HT1080 (cell line): ENCODE measurements around the gene CCDC116. TPM values are rescaled to one million over a fixed set of nuclear protein-coding genes. Genes with fewer than 3 reads are reported as not detected.
A peak's percentile ranks its signal among the peaks of the same experiment; 100 is the strongest.
"Not testable (repeated sequence)": the region's sequence is repeated elsewhere in the genome, so short reads cannot be mapped to it uniquely, and the experiment has no call there.

ENCODE experiments used
- DNase-seq: peaks from one replicate; pipeline ENCODE4 v3.0.0-alpha.2; 2015; ENCODE audit warnings: low read depth
- total RNA-seq: library from RNA; depleted of rRNA; stranded (reverse); fragments of >200 nt; shearing (Covaris generic); gene quantifications from 2 replicates; pipeline ENCODE4 v1.2.3, GENCODE V29; 2014

The CCDC116 gene
- total RNA-seq, 1 experiment from 2014 or later, result not detected

DNA sequence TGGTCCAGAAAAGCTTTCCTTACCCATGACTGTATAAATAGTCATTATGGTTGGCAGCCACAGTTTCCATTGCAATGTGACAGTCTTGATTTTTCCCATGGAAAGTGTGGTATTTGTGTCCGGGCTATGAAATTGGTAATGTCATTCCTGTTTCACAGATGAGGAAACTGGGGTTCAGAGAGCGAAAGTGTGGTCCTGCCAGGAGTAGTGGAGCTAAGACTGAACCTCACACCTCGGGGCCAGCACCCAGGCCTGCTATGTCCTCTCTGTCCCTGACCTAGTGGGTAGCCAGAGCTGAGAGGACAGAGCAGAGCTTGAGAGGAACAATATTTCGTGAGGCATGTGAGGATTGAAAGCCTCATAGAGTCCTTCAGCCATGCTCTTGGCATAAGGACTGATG lies 1.5 kb upstream of the CCDC116 start:
- DNase-seq, result no peak

DNA sequence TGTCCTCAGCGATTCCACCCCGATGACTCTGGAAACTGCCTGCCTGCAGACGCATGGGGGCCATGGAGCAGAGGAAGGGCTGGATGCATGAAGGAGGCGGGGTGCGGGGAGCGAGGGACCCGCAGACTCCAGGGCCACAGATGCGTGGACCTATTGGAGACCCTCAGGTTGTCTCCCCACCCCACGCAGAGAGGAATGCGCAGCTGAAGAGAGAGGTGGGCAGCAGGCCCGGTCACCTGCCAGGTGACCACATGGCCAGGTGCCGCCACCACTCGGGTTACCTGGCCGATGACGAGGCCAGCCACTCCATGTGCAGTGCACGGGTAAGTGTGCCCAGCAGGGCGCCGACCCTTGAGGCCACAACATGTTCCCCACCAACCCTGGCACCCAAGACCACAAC lies 371 bp downstream of the CCDC116 start:
- DNase-seq, result no peak

DNA sequence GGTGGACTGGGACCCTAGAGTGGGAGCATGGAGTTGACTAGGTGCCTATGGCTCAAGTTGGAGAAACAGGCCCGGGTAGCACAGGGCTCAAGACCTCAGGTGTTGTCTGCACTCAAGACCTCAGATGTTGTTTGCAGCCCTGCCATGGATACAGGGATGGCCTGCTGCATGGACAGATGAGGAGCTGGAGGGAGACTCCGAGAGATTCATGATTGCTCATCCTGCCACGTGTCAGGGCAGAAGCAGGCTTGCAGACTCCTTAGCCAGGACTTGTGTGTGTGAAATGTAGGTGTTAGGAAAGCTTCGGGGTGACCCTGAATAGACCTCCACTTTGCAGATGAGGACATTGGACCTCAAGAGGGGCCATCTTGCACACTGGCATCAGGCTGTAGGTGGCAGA lies 921 bp downstream of the CCDC116 start:
- DNase-seq, result no peak

DNA sequence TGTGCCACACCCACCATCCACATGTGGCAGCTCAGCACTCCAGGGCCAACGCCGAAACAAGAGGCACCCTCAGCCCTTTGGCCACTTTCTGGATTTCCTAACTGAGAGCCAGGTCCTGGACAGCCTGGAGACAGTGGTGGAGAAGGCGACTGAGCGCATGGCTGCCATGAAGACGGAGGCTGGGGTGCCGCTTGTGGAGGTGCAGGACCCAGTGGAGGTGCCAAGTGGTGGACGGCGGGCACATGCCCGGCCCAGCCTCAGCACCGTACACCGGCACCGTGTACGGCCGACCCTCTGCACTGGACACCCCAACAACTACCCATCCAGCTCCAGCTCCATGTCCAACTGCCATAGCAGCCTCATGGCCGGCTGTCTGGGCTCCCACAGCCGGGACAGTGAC lies 1.5 kb downstream of the CCDC116 start:
- no peak for DNase-seq

DNA sequence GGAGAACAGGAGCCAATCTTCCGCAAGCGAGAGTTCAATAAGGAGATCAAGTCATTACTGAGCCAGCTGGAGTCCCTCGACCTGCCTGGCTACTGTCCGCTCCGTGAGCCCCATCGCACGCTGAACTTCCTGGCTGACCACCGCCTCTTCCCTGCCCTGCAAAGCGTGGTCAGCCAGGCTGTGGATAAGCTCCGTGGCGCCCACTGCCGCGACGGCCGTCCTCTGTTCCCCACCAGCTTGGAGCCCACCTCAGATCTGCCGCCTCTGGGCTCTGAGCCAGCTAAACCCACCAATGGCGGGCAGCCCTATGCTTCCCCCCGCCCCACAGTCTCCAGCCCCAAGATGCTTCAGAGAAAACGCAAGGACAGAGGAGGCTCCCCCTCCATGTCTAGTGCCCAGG lies 2.3 kb downstream of the CCDC116 start:
- DNase-seq, result no peak

DNA sequence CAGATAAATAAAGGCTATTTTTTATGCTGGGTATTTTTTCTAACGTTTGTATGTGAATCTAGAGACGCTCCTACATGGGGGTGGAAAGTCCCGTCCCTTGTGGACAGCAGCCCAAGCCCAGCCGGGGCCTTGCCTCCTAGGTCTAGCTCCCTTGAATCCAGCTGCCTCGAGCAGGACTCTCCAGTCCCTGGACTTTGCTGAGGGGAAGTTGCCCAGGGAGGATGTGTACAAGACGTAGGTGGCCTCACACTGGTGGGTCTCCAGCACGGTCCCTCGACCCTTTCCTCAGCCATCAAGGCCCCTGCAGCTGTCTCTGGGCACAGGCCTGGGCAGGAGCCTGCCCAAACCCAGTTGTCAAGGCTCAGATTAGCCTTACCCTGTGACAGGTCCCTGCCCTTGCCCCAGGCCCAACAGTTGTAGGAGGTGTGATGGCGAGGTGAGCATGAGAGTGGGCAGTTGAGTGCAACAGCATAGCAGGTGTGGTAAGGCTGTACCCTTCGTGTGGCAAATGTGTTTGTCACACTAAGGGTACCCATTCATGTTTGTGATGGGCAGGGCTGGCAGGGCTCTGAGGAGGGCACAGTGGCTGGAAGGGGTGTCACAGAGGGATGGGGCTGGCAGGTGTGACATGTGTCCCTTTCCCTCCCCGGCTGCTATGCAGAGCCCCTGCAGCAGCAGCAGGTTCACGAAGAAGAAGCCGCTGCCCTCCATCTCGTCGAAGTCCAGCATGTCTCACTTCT lies 3.4 kb downstream of the CCDC116 start:
- no peak for DNase-seq

DNA sequence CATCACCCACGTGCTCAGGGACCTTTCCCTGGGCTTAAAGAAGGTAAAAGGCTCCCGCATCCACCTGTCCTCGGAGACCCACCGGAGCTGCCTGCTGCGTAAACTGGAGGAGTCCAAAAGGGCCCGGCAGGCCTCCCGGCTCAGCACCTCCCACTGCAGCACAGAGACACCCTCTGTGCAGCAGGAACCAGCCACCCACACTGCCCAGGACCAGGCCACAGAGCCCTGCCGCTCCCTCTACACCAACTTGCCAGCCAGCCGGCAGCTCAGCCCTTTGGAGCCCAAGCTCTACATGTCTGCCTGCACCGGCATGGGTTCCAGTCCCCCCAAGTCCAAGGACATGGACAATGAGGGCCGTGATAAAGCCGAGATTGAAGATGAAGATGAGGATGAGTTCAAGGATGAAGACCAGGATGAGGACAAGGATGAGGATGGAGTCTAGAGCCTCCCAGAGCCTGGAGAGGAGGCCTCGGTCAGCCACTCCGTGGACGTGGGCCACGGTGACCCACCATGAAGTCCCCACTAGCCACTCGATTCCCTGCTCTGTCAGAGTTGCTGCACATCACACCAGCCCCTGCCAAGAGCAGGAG lies 4.2 kb downstream of the CCDC116 start:
- DNase-seq, result no peak

DNA sequence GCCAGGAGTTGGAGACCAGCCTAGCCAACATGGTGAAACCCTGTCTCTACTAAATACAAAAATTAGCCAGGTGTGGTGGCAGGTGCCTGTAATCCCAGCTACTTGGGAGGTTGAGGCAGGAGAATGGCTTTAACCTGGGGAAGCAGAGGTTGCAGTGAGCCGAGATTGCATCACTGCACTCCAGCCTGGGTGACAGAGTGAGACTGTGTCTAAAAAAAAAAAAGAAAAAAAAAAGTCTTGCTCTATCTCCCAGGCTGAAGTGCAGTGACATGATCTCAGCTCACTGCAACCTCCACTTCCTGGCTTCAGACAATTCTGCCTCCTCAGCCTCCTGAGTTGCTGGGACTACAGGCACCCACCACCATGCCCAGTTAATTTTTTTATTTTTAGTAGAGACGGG lies 4.9 kb downstream of the CCDC116 start:
- DNase-seq, result not testable (repeated sequence)

DNA sequence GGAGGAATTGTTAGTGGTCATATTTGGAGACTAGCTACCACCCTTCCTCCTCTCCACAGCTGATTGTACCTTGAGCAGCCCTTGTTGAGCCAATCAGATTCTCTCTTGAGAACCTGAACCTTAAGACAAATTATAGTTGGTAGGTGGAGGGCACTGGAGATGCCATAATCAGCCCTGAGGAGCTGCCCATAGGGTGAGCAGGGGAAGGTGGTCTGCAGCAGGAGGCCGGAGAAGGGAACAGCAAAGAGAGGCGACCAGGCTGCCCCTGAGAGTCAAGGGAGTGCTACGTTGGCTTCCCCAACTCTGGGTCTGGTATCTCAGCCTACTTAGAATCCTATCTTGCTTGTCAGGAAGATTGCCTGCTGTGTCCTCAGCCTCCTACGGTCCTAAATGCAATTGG lies 6.8 kb downstream of the CCDC116 start:
- no peak for DNase-seq

DNA sequence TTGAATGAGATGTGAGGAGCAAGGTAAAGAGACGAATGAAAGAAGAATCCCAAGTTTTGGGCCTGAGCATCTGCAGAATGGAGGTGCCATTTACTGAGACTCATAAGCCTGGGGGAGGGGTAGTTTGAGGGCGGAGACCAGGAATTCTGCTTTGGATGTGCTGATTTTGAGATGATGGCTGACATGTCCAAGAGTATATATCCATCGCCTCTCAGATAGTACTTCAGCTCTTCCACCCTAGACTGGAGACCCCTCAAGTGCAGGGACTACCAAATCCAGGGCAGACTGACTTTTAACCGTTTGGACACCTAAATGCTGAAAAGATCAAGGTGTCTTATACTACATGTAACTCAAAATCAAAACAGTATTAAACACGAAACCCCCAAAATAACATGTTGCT lies 8.2 kb downstream of the CCDC116 start:
- DNase-seq, result no peak

DNA sequence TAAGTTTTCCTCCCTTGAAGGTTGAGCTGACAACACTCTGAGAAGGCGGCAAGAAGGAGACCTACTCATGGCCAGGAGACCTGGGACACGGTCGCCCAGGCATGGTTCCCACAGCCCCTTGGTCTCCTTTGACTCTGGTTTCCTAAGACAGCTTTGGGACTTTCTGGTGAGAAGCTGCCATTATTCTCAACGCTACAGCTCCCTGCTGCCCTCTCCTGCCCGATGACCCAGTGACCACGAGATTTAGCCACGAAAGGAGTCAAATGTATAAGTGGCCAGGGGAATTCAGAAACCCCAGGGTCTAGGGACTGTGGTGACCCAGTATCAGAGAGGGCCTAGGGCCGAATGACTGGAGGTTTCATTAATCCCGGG lies 8.8 kb downstream of the CCDC116 start:
- peak; percentile 57 for DNase-seq

DNA sequence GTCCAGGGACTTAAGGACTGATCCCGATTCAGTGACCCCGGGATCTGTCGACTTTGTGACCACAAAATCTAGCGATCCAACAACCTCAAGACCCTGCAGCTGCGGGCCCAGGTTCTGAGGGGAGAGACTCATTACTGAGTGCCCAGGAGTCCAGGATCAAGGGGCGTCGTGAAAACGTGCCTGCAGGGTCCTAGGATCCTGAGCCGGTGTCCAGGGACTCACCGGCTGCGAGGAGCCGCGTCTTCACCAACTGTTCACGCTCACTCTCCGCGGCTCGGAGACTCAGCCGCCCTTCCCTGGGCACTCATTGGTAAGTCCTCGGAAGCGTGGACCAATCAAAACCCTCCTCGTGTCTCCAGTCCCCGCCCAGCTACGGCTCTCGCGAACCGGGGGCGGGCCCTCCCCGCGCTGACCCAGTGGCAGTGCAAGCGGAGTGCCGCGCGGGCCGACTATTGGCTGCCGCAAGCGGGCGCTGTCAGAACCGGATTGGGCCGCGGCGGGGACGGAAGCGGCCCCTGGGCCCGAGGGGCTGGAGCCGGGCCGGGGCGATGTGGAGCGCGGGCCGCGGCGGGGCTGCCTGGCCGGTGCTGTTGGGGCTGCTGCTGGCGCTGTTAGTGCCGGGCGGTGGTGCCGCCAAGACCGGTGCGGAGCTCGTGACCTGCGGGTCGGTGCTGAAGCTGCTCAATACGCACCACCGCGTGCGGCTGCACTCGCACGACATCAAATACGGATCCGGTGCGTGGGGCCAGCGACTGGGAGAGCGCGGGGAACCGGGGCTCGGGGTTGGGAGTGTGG lies 9.4 kb downstream of the CCDC116 start, which contains the start of gene SDF2L1:
SDF2L1 (plus strand) TSS at position 514 of the 795 bp plus-strand sequence; CDS start at position 549, 35 bp downstream.
- DNase-seq, result peak; percentile 99

DNA sequence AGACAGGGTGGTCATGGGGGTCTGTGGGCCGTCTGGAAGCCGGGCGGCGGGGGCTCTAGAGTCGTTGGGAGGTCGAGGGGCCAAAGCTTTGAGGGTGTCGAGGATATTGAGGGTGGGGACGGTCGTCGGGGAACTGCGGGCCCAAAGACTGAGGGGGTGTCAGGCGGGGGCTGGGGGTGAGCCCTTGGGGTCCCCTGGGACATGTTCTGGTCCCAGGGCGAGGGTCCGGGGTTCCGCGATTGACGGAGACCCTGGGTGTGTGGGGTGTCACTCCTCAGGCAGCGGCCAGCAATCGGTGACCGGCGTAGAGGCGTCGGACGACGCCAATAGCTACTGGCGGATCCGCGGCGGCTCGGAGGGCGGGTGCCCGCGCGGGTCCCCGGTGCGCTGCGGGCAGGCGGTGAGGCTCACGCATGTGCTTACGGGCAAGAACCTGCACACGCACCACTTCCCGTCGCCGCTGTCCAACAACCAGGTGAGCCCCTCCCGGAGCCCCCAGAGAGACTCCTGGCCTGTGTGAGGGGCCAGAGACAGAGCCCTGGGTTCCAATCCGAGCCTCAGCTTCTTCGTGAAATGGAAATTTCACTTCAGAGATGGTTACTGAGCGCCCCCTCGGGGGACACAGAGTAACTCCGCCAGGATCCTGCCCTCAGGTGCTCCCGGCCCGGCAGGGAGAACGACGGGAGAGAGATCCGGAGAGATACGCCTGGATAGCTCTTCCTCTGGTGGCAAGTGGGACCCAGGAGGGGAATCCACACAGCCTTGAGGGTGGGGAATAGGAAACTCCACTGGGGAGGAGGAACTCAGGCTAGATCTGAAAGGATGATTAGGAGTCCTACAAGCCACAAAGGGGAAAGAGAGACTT lies 10.3 kb downstream of the CCDC116 start:
- DNase-seq, result peak; percentile 59

DNA sequence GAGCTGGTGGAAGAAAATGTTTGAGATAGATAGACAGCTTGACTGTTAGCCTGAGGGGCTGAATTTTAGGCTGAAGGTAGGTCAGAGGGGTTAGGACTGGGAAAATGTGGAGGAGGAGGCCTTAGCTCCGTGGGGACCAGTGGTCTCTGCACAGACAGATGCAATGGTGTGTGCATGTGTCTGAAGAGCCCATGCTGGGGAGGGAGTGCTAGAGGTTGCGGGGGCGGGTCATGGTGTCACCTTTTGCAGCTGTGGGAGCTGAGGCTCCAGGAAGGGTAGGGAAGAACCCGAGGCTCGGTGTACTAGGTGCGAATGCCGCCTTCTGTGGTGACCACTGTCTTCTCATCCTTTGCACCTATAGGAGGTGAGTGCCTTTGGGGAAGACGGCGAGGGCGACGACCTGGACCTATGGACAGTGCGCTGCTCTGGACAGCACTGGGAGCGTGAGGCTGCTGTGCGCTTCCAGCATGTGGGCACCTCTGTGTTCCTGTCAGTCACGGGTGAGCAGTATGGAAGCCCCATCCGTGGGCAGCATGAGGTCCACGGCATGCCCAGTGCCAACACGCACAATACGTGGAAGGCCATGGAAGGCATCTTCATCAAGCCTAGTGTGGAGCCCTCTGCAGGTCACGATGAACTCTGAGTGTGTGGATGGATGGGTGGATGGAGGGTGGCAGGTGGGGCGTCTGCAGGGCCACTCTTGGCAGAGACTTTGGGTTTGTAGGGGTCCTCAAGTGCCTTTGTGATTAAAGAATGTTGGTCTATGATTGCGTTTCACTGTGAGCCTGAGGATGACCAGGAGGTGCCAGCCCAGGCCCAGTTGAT lies 11.2 kb downstream of the CCDC116 start:
- no peak for DNase-seq

DNA sequence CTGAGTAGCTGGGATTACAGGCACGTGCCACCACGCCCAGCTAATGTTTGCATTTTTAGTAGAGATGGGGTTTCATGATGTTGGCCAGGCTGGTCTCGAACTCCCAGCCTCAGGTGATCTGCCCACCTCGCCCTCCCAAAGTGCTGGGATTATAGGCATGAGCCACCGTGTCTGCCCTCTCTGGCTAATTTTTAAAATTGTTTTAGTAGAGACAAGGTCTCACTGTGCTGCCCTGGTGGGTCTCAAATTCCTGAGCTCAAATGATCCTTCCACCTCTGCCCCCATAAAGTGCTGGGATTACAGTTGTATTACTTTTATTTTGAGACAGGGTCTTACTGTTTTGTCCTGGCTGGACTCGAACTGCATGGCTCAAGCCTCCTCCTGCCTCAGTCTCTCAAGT lies 13.0 kb downstream of the CCDC116 start:
- DNase-seq, result not testable (repeated sequence)

DNA sequence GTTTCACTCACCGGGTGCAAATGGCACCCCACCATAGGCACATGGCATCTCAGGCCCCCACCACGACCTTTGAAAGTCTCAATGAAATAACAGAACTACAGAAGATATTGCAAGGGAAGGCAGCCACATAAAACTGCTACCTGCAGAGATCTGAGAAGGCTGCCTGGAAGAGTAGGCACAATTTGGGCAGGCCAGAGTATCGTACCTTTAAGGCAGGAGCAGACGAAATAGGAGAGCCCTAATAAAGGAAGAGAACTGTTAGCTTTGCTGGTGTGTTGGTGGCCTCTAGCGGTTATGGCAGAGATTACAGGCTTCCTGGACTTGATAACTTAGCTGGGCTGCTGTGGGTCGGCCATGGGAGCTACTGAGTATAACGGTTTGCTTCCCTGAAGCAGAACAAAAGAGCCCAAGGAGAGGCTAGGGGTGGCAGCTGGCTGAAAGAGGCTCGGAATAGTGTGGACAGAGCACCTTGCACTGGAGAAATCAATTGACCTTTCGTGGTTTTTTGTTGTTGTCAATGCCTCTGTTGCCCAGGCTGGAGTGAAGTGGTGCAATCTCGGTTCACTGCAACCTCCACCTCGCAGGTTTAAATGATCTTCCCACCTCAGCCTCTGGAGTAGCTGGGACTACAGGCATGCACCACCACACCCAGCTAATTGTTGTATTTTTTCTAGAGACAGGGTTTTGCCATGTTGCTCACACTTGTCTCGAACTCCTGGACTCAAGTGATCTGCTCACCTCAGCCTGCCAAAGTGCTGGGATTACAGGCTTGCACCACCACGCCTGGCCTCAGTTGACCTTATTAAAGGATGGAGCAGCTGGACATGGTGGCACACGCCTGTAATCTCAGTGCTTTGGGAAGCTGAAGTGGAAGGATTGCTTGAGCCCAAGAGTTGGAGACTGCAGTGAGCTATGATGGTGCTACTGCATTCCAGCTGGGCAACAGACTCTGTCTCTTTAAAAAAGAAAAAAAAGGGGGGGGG lies 14.3 kb downstream of the CCDC116 start:
- DNase-seq, result peak; percentile 67

DNA sequence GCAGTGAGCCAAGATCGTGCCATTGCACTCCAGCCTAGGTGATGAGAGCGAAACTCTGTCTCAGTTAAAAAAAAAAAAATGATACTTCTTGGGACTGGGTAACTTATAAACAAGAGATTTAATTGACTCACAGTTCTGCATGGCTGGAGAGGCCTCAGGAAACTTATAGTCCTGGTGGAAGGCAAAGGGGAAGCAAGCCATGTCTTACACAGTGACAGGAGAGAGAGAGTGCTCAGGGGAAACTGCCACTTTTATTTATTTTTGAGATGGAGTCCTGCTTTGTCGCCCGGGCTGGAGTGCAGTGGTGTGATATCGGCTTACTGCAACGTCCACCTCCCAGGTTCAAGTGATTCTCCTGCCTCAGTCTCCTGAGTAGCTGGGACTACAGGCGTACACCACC lies 17.7 kb downstream of the CCDC116 start:
- no peak for DNase-seq

DNA sequence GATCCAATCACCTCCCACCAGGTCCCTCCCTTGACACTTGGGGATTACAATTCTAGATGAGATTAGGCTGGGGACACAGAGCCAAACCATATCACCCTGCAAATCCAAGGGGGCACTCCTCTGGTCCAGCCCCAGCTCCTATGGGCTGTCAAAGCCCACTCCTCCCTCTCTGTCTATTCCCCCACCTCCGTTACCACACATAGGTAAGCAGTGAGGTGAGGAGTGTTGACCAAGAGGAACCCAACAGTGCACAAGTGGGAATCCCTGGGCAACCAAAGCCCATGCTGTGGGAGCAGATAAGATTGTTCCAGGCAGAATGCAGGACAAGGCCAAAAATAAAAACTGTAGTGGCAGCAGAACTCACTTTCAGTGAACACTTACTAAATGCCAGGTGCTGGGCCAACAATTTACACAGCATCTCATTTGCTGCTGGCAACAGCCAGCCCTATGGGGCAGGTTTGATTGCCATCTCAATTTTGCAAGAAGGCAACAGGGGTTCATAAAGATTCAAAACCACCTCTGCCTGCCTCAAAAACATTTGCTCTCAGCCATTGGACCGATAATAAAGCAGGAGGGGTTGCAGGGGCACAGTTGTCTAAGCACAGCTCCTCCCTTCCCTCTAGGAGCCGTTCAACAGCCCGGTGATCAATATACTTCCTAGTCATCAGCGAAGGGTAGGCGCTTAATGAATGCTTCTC lies 18.4 kb downstream of the CCDC116 start:
- DNase-seq, result no peak
